Mononuclear cell (primary cell): Measurements from ENCODE around the gene SEM1. TPM values are rescaled to one million over a fixed set of nuclear protein-coding genes. Genes with fewer than 3 reads are reported as not detected.
"Not testable (repeated sequence)": the region's sequence is repeated elsewhere in the genome, so short reads cannot be mapped to it uniquely, and the experiment has no call there.

Experiments used
- H3K27me3 ChIP-seq: 2 replicates; pipeline ENCODE4 v1.6.0; 2011; ENCODE audit warnings: low read length, control low read depth; ENCODE audit not compliant: insufficient read depth
- H3K4me1 ChIP-seq: 2 replicates; pipeline ENCODE4 v1.5.1; 2011; ENCODE audit warnings: mild to moderate bottlenecking, low read length, control low read depth; ENCODE audit not compliant: insufficient read depth
- H3K4me3 ChIP-seq: 2 replicates; pipeline ENCODE4 v1.5.1; 2011; ENCODE audit warnings: mild to moderate bottlenecking, low read length, moderate library complexity
- H3K9me3 ChIP-seq: 2 replicates; pipeline ENCODE4 v1.5.1; 2011; ENCODE audit warnings: low read depth, mild to moderate bottlenecking, control low read depth, low read length
- total RNA-seq: library from RNA; depleted of rRNA; stranded (reverse); fragments of >200 nt; gene quantifications from one replicate; pipeline ENCODE4 v1.2.3, GENCODE V29; 2012

Gene SEM1
- total RNA-seq, 1 donor: 26.0 TPM

- no peak overlapping the region for H3K4me3 ChIP-seq
- H3K4me1 ChIP-seq: no peaks in the 10 kb centered on the region
- no peaks in the 10 kb centered on the region for H3K27me3 ChIP-seq
- no peaks in the 10 kb centered on the region for H3K9me3 ChIP-seq
Observed at GRCh38 chr7:96658022-96658412, 51.6 kb downstream of the SEM1 start.

GRCh38 chr7:96657347-96658021 lies 52.2 kb downstream of the SEM1 start:
- H3K27me3 ChIP-seq: no peaks in the 10 kb centered on the region
- no peak overlapping the region for H3K4me3 ChIP-seq
- H3K9me3 ChIP-seq: no peaks in the 10 kb centered on the region
- no peaks in the 10 kb centered on the region for H3K4me1 ChIP-seq

- no peaks in the 10 kb centered on the region for H3K9me3 ChIP-seq
- no peaks in the 10 kb centered on the region for H3K27me3 ChIP-seq
- no peaks in the 10 kb centered on the region for H3K4me1 ChIP-seq
- H3K4me3 ChIP-seq: no peak overlapping the region
Observed at GRCh38 chr7:96655956-96656355, 53.7 kb downstream of the SEM1 start.

- Histone ChIP-seq H3K27me3 (no peaks in the 10 kb centered on the region), H3K4me3 (no peak overlapping the region), H3K9me3 (no peaks in the 10 kb centered on the region), H3K4me1 (no peaks in the 10 kb centered on the region)
Observed at GRCh38 chr7:96654630-96655188, 54.9 kb downstream of the SEM1 start.

- Histone ChIP-seq H3K4me1 (no peaks in the 10 kb centered on the region), H3K4me3 (no peak overlapping the region), H3K27me3 (no peaks in the 10 kb centered on the region), H3K9me3 (no peaks in the 10 kb centered on the region)
Observed at GRCh38 chr7:96649981-96650380, 59.7 kb downstream of the SEM1 start.

GRCh38 chr7:96648784-96649183 lies 60.9 kb downstream of the SEM1 start:
- Histone ChIP-seq H3K9me3 (no peaks in the 10 kb centered on the region), H3K27me3 (no peaks in the 10 kb centered on the region), H3K4me3 (no peak overlapping the region), H3K4me1 (no peaks in the 10 kb centered on the region)

GRCh38 chr7:96647733-96648132 lies 61.9 kb downstream of the SEM1 start:
- Histone ChIP-seq H3K27me3 (no peaks in the 10 kb centered on the region), H3K4me1 (no peaks in the 10 kb centered on the region), H3K9me3 (no peaks in the 10 kb centered on the region), H3K4me3 (no peak overlapping the region)

- Histone ChIP-seq H3K9me3 (no peaks in the 10 kb centered on the region), H3K4me1 (no peaks in the 10 kb centered on the region), H3K4me3 (no peak overlapping the region), H3K27me3 (no peaks in the 10 kb centered on the region)
Observed at GRCh38 chr7:96645084-96645483, 64.6 kb downstream of the SEM1 start.

- H3K4me1 ChIP-seq, H3K27me3 ChIP-seq, H3K4me3 ChIP-seq, H3K9me3 ChIP-seq: not testable (repeated sequence)
Observed at GRCh38 chr7:96643436-96643835, 66.2 kb downstream of the SEM1 start.

- Histone ChIP-seq H3K4me3 (no peak overlapping the region), H3K27me3 (no peaks in the 10 kb centered on the region), H3K9me3 (no peaks in the 10 kb centered on the region), H3K4me1 (no peaks in the 10 kb centered on the region)
Observed at GRCh38 chr7:96640054-96640453, 69.6 kb downstream of the SEM1 start.
